Measurements from ENCODE around the gene TARBP1.

DNA sequence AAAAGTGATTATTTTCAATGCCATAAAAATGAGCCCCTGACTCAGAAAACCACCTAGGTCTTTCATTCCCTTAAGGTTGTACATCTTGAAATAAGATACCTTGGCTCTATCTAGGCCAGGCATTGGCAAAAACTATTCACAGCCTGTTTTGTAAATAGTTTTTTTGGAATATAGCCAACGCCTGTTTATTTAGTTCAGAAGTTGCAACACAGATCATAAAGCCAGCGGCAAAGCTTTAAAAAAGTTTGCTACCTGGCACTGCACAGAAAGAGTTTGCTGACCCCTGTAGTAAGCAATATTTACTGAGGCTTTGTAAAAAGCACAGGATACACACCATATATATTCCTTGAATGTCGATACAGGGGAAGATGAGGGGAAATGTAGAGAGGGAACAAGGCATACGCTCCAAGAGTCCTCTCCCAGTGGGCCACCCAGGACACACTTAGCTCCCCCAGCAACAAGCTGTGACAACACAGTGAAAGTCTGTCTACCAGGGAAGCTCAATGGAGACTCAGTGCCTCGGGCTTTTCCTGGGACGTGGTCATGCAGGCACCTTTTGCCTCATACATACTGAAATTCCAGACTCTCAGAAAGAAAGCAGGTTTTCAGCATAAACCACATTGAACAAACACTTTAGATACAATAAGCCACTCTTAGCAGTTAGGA lies 20.5 kb downstream of the TARBP1 start:
- TF ChIP-seq, protein P1, sequence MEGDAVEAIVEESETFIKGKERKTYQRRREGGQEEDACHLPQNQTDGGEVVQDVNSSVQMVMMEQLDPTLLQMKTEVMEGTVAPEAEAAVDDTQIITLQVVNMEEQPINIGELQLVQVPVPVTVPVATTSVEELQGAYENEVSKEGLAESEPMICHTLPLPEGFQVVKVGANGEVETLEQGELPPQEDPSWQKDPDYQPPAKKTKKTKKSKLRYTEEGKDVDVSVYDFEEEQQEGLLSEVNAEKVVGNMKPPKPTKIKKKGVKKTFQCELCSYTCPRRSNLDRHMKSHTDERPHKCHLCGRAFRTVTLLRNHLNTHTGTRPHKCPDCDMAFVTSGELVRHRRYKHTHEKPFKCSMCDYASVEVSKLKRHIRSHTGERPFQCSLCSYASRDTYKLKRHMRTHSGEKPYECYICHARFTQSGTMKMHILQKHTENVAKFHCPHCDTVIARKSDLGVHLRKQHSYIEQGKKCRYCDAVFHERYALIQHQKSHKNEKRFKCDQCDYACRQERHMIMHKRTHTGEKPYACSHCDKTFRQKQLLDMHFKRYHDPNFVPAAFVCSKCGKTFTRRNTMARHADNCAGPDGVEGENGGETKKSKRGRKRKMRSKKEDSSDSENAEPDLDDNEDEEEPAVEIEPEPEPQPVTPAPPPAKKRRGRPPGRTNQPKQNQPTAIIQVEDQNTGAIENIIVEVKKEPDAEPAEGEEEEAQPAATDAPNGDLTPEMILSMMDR (IDR thresholded peaks at IDR 0.05; ENCODE audit: insufficient read depth, low read depth, low read length) = no peak
- no peak for TF ChIP-seq EZH2 (IDR thresholded peaks at IDR 0.05; ENCODE audit: insufficient read depth, low read length)
